HG03103 (cell line): Measurements from ENCODE around the gene GRPR.

Experiments
- ATAC-seq: cut with Tn5 transposase; IDR thresholded peaks from one replicate; pipeline ENCODE4 v1.9.1; 2021; ENCODE audit warnings: low read depth; ENCODE audit not compliant: unreplicated experiment

The GRPR gene

GRCh38 chrX:16123222-16123786 is at the start of gene GRPR:
GRPR (plus strand) TSS chrX:16123565; CDS start chrX:16123954, 389 bp downstream.
- peak; percentile 52 for ATAC-seq

DNA sequence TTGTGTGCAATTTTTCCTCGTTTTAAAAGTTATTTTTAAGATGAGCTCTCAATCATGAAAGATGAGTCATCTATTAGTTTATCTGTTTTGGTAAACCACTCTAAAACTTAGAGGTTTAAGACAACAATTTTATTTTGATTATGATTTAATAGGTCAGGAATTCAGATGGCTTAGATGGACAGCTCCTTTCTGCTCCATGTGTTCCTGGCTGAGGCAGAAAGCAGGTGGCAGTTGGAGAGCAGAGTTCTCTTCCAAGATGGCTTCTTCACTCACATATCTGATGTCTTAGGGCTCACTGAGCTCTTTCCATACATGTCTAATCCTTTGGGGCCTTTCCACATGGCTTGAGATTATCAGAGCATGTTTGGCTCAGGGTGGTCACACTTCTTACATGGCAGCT is 48.3 kb upstream of the GRPR start:
- no peak for ATAC-seq

GRCh38 chrX:16076834-16077233 is 46.5 kb upstream of the GRPR start:
- ATAC-seq = no peak

DNA sequence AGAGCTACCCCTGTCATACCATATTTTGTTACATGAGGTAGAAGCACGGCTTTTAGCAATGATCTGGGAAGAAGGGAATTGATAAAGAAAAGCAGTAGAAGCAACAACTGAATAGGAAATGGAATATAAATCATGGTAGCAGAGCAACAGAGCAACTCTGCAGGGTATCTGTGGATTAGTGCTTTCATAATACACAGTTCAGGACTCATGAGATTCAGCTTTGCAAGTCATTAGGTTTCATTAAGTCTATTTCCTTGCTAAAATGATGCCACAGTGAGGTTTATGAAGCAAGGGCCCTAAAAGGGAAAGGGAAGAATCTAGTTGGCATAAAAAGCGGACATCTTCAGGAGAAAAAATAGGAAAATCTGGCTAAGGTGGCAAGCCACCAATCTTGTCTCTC is 45.6 kb upstream of the GRPR start:
- ATAC-seq = no peak

- ATAC-seq = no peak
Observed at GRCh38 chrX:16081357-16081756, 42.0 kb upstream of the GRPR start.

- no peak for ATAC-seq
Observed at GRCh38 chrX:16082470-16083085, 40.8 kb upstream of the GRPR start.

DNA sequence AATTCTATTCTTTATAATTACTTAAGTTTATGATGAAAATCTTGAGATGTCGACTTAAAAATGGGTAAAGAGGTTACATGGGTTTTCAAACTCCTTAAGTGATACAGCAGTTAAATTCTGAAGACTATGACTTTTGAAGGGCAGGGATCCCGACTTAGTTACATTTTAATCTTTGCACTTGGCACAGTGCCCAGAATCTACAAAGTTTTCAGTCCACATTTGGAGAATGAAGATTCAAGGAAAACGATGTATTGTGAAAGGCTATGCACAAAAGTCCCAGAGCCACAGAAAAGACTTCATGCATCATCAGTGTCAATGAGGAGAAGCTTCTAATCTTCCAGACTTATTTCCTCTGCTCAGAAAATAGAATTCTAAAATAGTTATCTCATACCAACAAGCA is 36.3 kb upstream of the GRPR start:
- ATAC-seq = no peak

DNA sequence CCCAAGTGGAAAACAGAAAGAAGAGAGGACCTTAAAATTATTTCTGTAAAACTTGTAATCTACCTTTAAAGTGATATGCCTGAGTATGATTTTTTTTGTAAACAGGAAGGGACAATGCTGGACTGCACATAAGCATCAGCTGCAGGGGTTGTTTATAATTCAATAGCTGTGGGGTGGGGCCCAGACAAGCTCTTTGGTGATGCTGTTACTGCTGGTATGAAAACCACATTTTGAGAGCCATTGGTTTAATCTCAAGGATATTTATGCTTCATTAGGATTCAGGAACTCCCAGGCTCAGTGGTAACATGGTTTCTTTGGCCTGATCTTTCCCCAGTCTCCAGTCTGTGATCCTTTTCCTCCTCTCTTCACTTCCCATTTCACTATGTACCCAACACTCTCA is 34.3 kb upstream of the GRPR start:
- no peak for ATAC-seq

DNA sequence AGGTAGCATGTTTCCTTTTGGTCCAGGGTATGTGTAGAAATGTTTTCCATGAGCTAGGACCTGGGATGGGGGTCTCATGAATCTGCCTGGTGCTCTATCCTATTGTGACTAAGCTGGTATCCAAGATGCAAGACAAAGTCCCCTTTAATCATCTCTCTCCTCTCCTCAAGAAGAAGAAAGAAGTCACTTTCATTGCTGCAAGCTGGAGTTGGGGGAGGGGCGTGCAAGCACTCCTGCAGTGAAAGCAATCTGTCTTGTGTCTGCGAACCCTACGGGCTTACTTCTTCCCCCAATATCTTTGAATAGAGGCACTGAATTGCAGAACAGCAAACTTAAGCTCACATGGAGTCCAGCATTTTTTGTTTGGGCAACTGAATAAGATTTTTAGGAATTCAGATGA is 27.2 kb upstream of the GRPR start:
- ATAC-seq = no peak

- no peak for ATAC-seq
Observed at GRCh38 chrX:16100673-16101072, 22.7 kb upstream of the GRPR start.

- no peak for ATAC-seq
Observed at GRCh38 chrX:16101581-16101980, 21.8 kb upstream of the GRPR start.

GRCh38 chrX:16103625-16104024 is 19.7 kb upstream of the GRPR start:
- no peak for ATAC-seq

GRCh38 chrX:16112428-16112827 is 10.9 kb upstream of the GRPR start:
- ATAC-seq = no peak

GRCh38 chrX:16113978-16114565 is 9.3 kb upstream of the GRPR start:
- ATAC-seq = no peak

- ATAC-seq = no peak
Observed at GRCh38 chrX:16114611-16115010, 8.8 kb upstream of the GRPR start.

- ATAC-seq = peak; percentile 72
Observed at GRCh38 chrX:16119353-16120220, 3.8 kb upstream of the GRPR start.

GRCh38 chrX:16120431-16120830 is 2.9 kb upstream of the GRPR start:
- ATAC-seq = no peak

DNA sequence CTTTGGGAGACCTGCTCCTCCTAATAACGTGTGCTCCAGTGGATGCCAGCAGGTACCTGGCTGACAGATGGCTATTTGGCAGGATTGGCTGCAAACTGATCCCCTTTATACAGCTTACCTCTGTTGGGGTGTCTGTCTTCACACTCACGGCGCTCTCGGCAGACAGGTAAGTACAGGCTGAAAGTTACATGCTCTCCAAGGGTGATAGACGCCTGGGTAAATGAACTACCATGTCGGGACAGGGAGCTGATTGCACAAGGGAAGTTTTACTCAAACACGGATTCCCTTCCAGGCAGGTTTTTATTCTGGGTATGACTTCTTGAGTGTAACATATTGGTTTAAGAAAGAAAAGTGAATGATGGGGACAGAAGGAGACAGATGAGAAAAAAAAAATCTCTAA is 836 bp downstream of the GRPR start:
- no peak for ATAC-seq

- ATAC-seq = no peak
Observed at GRCh38 chrX:16125520-16126149, 2.3 kb downstream of the GRPR start.

DNA sequence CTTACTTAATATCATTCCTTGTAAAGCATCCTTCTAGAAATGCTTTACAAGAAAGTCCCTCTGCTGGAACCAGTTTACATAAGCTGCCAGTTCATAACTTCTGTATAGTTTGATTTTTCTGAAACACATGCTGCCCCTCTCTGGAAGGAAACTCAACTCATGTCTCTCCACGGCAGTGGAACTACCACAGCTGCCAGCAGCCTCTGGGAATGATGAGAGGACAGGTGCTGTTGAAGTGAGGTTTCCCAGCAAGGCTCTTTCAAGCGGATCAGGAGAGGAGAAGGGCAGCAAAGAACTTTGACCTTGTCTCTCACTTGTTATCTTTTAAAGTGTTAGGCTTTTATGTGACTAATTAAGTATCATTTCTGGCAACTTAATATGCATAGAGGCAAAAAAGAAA is 7.3 kb downstream of the GRPR start:
- ATAC-seq = no peak

- ATAC-seq = no peak
Observed at GRCh38 chrX:16134936-16135335, 11.6 kb downstream of the GRPR start.
